ENCODE data around the gene VWA7.

Gene VWA7

DNA sequence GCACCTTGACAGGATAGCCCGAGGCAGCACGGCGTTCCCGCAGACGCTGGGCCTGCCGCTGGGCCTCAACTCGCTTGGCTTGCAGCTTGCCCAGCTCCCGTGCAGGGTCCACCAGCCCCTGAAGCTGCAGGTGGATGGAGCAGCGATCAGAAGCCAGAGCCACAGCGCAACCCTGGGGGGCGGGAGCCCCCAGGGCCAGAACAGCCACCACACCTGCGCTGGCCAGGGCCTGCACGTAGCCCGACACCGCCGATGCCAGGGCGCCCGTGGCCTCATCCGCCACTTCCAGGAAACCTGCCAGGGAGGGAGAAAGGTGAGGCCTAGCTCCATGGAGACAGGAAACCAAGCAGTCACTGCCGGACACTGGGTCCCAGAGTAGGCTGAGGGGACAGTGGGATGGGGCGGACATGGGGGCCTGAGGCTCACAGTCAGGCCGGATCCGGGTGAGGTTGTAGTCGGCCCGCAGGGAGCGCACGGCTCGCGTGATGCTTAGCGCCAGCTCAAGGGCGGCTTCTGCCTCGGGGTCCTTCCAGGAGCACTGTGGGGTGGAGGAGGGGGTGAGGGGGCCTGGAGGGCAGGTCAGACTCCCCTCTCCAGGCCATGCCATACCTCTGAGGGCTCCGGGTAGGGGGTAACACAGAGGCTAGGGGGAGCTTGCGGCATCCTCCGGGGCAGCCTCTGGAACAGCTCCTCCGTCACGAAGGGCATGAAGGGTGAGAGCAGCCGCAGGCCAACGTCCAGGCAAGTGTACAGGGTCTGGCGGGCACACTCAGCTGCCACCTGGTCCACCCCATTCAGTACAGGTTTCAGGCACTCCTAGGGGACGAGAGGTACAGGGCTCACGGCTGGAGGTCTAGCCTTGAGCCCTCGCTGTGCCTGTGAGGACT is 2.1 kb upstream of the VWA7 start:
- no peak for DNase-seq (ENCODE audit: low read depth)
- no peak for TF ChIP-seq CTCF (conservative IDR thresholded peaks at IDR 0.05; ENCODE audit: low read depth, low read length)
- no peak overlapping the region for H3K4me3 ChIP-seq (ENCODE audit: low read length)

DNA sequence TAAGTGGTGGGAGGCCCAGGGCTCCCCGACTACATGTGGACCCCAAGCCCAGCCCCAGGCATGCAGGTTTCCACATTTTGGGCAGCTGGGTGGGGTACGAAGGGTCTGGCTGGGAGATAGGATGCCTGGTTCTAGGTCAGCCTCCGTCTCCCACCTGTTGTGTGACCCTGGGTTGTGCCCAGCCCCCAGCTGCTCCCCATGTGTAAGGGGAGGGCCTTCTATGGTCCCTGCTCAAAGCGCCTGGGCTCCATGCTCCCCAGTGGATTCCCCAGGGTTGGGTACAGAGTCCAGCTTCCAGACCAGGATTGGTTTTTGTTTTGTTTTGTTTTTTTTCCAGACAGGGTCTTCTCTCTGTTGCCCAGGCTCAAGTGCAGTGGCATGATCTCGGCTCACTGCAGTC is 1.1 kb upstream of the VWA7 start:
- no peak overlapping the region for H3K4me3 ChIP-seq (ENCODE audit: low read length)
- DNase-seq (ENCODE audit: low read depth), result no peak
- TF ChIP-seq CTCF (conservative IDR thresholded peaks at IDR 0.05; ENCODE audit: low read depth, low read length), result no peak

- TF ChIP-seq CTCF (conservative IDR thresholded peaks at IDR 0.05; ENCODE audit: low read depth, low read length), result no peak
- no peak for DNase-seq (ENCODE audit: low read depth)
- no peak overlapping the region for H3K4me3 ChIP-seq (ENCODE audit: low read length)
Measured at GRCh38 chr6:31777667-31778050, 531 bp upstream of the VWA7 start.

- no peak overlapping the region for H3K4me3 ChIP-seq (ENCODE audit: low read length)
- no peak for DNase-seq (ENCODE audit: low read depth)
- TF ChIP-seq CTCF (conservative IDR thresholded peaks at IDR 0.05; ENCODE audit: low read depth, low read length), result no peak
Measured at GRCh38 chr6:31776485-31776988, 591 bp downstream of the VWA7 start.

DNA sequence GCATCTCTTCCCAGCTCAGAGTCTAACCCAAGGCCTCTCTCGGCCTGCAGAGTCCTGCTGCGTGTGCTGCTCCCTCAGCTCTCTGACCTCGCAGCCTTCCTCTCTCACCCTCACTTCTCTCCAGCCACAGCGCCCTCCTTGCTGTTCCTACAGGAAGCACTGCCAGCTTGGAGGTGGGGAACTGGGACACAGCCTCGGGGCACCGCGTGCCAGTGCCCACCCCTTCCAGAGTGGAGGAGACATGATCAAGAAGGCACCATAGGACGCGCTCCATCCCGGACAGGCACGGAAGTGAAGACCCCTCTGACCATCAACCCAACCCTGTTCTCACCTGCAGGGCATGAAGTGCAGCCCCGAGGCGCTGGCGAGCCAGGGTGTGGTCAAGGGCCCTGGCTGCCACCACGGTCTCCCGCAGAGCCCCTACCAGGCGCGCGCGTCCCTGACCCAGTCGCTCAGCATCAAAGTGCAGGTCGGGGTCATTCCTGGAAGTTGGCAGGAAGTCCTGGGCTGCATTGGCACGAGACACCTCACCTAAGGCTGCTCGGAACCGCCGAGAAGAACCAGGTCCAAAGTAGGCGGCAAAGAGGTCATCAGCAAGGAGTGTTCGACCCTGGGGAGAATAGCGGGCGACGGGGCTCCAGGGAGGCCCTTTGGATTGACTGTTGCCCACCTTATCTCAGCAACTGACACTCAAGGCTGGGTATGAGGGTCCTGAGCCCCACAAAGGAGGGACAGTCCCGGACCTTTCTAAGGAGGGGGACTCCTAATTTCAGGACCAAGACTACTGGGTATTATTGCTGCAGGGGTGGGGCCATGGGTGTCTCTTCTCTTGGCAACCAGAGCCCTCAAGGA is 1.3 kb downstream of the VWA7 start:
- no peak for TF ChIP-seq CTCF (conservative IDR thresholded peaks at IDR 0.05; ENCODE audit: low read depth, low read length)
- DNase-seq (ENCODE audit: low read depth), result no peak
- H3K4me3 ChIP-seq (ENCODE audit: low read length), result no peak overlapping the region

GRCh38 chr6:31775184-31775583 is 1.9 kb downstream of the VWA7 start:
- TF ChIP-seq CTCF (conservative IDR thresholded peaks at IDR 0.05; ENCODE audit: low read depth, low read length), result no peak
- H3K4me3 ChIP-seq (ENCODE audit: low read length), result no peak overlapping the region
- DNase-seq (ENCODE audit: low read depth), result no peak
